ENCODE measurements around the gene BMPER. TPM values are rescaled to one million over a fixed set of nuclear protein-coding genes. Genes with fewer than 3 reads are reported as not detected.
"Not testable (repeated sequence)": the region's sequence is repeated elsewhere in the genome, so short reads cannot be mapped to it uniquely, and the experiment has no call there.

BMPER gene
- total RNA-seq, 1 experiment from 2014 or later = 0.05 TPM

DNA sequence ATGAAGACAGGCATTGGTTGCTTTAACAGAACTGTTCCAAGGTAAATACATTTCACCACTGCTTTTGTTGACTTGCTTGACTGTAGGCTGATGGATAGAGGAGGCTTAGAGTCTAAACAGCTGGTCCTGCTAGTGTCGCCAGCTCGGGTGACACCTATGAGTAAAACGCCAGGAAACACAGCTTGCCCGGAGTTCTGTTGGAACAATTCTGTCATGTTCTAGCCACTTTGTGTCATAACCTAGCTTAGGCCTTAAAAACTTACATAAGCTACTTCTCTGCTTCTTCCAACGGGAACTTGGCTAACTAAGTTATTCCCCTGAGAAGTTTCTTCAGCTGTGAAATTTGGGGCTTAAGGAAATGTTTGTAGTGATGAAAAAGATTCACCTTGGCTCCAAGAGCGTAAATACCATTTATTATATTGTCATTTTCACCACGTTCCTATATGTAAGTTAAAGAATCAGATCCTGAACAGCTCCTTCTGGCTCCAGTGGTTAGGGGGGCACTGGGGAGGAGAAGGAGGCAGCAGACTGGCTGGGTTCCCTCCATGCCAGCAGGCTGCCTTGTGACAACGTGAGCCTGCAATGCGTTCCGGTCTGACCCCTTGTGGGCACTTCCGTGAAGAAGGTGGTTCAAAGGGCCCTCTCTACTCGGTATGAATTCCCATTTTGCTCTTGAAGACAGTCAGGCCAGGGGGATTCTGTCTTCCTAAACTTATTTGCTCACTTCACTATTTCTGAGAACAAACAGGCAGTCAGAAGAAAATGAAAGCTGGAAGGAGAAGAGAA, 253.2 kb downstream of the BMPER start:
- DNase-seq (ENCODE audit: low read depth, low spot score) = peak; percentile 34
- in situ Hi-C loops (cut with HindIII; ENCODE audit: low pct_unique_long_range_greater_than_20kb, low sequenced_read_pairs) = no loop called here

DNA sequence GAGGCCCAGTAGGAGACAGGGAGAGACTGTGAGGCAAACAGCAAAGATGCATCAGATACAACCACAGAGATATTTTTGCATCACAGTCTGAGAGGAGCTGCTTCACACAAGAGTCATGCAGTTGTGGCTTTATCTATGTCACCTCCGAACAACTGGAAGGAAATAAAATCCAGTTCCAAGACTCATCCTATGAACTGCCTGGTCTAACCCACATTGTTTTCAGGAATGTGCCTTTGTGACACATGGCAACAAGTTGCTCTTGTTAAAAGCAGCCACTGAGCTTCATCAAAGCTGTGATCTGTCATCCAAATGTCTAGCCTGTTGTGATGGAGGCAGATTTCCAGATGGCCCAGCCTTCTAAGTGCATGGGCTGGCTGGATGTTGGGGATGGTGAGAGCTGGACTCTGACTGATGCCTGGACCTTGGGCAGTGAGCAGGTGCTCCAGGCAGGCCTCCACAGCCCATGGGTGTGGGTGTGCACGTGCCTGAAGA, 255.0 kb downstream of the BMPER start:
- in situ Hi-C loops (cut with HindIII; ENCODE audit: low pct_unique_long_range_greater_than_20kb, low sequenced_read_pairs) = no loop called here
- DNase-seq (ENCODE audit: low read depth, low spot score) = no peak

DNA sequence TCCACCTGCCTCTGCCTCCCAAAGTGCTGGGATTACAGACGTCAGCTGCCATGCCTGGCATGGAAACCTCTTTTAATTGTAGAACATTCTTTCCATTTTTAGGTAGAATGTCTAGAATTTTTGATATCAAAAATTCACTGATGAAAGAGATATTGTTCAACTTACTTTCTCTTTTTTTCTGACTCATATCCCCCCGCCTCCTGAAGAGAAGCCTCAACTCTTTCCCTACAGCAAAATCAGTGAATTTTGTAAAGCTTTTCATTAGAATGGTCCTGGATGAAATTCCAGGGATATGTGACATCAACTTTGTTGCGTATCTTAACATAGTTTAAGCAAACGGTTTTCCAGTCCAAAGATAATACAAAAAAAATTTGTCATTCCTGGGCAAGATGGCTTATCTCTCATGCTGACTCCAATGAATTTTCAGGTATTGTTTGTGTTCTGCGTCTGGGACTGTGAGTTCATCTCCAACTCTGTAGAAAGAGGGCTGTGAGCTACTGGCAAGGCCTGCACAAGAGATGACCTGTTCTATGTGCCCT, 256.8 kb downstream of the BMPER start:
- in situ Hi-C loops (cut with HindIII; ENCODE audit: low pct_unique_long_range_greater_than_20kb, low sequenced_read_pairs) = no loop called here
- no peak for DNase-seq (ENCODE audit: low read depth, low spot score)

DNA sequence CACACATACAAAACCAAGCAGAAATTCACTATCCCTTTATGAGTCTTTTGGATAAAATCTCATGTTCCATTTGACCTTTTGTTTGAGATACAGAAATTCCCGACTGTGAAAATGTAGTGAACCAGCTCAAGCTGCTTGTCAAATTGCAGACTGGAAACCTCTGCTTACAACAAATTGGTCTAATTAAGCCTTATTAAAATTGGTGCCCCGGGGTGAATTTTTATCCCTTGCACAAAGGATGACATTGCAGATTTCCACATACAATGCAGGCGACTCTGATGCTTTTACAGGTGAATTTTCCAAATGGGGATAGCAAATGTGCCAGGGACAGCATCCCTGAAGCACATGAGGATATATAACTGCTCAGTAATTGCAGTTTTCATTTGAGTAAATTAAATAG, 257.3 kb downstream of the BMPER start:
- in situ Hi-C loops (cut with HindIII; ENCODE audit: low pct_unique_long_range_greater_than_20kb, low sequenced_read_pairs) = no loop called here
- no peak for DNase-seq (ENCODE audit: low read depth, low spot score)

DNA sequence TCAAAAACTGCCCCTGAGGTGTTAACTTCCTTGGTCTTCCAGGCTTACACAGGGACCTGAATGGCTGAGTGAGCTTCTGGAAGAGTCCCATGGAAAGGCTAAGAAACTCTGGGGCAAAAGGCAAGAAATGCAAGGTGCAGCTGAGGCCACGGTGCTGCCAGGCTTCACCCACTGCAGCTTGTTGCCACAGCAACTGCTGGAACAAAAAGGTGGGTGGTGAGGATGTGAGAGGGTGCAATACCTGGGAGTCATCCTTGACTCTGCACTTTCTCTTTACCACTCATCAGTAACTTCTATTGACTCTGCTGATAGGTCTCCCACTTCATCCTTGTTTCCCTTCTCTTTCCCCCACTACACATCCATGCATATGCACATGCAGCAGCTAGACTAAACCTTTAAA, 258.6 kb downstream of the BMPER start:
- in situ Hi-C loops (cut with HindIII; ENCODE audit: low pct_unique_long_range_greater_than_20kb, low sequenced_read_pairs) = no loop called here

DNA sequence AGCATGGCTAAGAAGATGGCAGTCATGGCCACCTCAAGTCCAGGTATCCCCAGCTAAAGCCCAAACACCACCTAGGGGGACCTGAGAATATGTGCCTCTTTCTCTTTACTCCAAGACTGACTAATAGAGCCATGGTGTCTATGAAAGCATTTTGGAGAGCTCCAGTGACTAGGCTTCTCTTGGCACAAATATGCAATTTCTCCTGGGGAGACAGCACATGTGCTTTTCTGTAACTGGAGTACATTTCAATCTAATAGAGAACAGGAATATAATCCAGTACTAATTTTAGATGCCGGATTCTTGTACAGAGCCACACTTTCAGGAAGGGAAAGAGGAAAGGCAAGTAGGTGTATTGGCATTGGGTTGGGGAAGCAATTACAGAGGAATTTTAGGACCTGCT, 260.1 kb downstream of the BMPER start:
- in situ Hi-C loops (cut with HindIII; ENCODE audit: low pct_unique_long_range_greater_than_20kb, low sequenced_read_pairs) = no loop called here
- no peak for DNase-seq (ENCODE audit: low read depth, low spot score)

More for the DNA sequence above, 258.6 kb downstream of the BMPER start:
- no peak for DNase-seq (ENCODE audit: low read depth, low spot score)

DNA sequence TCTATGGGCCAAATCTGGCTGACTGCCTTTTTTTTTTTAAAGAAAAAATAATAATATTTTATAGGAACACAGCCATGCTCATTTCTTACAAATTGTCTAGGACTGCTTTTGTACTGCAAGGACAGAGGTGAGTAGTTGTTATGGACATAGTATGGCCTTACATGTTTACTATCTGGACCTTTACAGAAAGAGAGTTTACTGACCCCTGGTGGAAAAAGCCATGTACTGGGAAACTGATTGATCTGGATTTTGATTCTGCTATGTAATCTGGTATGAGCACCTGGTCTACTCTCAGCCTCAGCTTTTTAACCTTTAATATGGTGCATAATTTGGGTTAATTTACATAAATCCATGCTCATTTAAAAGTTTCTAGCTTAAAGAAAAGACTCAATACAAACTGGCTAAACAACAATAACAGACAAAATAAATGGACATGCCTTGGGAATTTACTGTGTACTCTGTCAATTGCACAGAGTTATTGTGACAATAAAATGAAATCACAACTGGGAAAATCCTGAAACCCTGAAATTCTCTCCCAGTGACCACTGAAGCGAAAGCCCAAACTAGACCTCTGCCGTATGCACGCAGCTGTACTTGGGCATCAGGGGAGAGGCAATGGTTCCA, 260.7 kb downstream of the BMPER start:
- in situ Hi-C loops (cut with HindIII; ENCODE audit: low pct_unique_long_range_greater_than_20kb, low sequenced_read_pairs) = no loop called here

DNA sequence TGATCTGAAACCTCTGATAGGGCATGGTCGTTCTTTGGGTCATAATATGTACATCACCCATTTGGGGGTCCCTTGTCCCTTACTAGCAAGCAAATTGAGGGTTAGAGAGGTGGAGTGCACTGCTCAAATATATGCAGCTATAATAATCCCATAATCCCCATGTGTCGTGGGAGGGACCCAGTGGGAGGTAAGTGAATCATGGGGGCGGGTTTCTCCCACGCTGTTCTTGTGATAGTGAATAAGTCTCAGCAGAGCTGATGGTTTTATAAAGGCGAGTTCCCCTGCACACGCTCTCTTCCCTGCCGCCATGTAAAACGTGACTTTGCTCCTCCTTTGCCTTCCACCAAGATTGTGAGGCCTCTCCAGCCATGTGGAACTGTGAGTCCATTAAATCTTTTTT, 262.7 kb downstream of the BMPER start:
- DNase-seq (ENCODE audit: low read depth, low spot score) = no peak
- in situ Hi-C loops (cut with HindIII; ENCODE audit: low pct_unique_long_range_greater_than_20kb, low sequenced_read_pairs) = no loop called here

More for the DNA sequence above, 260.7 kb downstream of the BMPER start:
- DNase-seq (ENCODE audit: low read depth, low spot score) = peak; percentile 77

DNA sequence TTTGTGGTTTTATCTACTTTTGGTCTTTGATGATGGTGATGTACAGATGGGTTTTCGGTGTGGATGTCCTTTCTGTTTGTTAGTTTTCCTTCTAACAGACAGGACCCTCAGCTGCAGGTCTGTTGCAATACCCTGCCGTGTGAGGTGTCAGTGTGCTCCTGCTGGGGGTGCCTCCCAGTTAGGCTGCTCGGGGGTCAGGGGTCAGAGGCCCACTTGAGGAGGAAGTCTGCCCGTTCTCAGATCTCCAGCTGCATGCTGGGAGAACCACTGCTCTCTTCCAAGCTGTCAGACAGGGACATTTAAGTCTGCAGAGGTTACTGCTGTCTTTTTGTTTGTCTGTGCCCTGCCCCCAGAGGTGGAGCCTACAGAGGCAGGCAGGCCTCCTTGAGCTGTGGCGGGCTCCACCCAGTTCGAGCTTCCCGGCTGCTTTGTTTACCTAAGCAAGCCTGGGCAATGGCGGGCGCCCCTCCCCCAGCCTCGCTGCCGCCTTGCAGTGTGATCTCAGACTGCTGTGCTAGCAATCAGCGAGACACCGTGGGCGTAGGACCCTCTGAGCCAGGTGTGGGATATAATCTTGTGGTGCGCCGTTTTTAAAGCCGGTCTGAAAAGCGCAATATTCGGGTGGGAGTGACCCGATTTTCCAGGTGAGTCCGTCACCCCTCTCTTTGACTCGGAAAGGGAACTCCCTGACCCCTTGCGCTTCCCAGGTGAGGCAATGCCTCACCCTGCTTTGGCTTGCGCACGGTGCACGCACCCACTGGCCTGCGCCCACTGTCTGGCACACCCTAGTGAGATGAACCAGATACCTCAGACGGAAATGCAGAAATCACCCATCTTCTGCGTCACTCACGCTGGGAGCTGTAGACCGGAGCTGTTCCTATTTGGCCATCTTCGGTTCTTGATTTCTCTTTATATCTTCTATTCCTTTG, 269.6 kb downstream of the BMPER start:
- in situ Hi-C loops (cut with HindIII; ENCODE audit: low pct_unique_long_range_greater_than_20kb, low sequenced_read_pairs); DNase-seq (ENCODE audit: low read depth, low spot score): not testable (repeated sequence)

DNA sequence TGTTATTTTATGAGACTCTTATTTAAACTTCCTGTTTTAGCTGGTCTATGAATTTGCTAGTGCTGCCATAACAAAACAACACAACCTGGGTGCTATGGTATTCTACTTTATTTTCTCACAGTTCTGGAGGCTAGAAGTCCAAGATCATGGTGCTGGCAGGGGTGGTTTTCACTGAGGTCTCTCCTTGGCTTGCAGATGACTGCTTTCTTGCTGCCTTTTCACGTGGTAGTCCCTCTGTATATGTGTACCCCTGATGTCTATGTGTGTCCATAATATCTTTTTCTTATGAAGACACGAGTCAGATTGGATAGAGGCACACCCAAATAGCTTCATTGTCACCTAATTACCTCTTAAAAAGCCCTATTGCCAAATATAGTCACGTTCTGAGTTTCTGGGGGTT, 270.5 kb downstream of the BMPER start:
- DNase-seq (ENCODE audit: low read depth, low spot score) = no peak
- in situ Hi-C loops (cut with HindIII; ENCODE audit: low pct_unique_long_range_greater_than_20kb, low sequenced_read_pairs) = no loop called here

DNA sequence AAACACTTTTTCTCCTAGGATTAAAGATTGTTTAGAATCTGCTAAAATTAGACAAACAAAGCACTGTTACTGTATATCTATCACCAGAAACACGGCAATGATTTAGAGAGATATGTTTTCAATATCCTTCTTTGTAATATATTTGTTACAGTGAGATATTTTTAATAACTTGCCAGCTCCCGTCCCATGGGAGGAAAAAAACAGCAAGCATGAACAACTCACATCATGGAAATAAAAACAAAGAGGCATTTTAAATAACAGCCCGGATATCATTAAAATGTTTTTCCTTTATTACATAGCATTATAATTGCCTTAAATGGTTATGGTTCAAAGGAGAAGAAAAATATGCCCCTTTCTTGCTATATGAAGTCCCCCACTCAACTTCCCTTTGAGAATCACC, 272.1 kb downstream of the BMPER start:
- in situ Hi-C loops (cut with HindIII; ENCODE audit: low pct_unique_long_range_greater_than_20kb, low sequenced_read_pairs) = no loop called here

DNA sequence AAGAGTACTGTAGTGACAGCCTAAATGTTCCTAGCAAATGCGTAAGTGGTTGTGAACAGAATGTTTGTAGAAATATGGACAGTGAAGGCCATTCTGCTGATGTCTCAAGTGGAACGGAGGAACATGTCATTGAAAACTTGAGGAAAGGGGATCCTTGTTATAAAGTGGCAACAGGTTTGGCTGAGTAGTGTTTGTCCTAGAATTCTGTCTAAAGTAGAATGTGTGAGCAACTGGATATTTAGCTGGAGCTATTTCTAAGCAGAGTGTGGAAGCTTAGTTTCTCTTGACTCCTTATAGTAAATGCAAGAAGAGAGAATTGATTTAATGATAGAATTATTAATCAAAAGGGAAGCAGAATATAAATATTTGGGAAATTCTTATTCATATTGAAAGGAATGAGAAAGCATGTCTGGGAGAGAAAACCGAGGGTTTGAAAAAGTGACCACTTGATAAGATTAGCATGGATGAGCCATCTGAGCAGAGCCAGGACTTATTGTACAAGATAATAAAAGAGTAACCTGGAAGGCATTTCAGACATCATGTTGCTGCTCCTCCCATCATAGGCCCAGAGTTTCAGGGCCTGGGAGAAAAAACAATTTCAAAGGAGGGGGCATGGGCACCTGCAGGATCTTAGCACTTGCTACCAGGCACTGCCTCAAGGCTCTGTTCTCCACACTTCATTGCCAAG, 276.1 kb downstream of the BMPER start:
- DNase-seq (ENCODE audit: low read depth, low spot score) = no peak
- in situ Hi-C loops (cut with HindIII; ENCODE audit: low pct_unique_long_range_greater_than_20kb, low sequenced_read_pairs) = no loop called here

More for the DNA sequence above, 272.1 kb downstream of the BMPER start:
- DNase-seq (ENCODE audit: low read depth, low spot score) = no peak

DNA sequence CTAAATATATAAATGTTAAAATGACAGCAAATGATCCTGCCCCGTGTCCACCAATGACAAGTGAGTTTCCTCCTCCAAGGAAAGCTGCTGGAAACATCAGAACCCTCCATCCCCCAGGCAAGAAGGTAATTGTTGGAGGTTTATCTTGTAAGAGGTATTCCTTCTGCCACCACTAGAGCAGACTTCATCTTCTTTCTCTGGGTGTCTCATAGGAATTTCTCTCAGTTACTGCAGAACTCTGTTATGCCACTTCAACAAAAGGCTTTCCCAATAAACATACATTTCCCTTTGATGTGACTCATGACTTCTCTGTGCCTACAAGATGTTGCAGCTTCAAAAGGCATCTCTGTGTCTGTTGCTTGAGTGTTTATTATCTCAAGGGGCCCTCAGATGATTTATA, 279.1 kb downstream of the BMPER start:
- DNase-seq (ENCODE audit: low read depth, low spot score) = no peak
- in situ Hi-C loops (cut with HindIII; ENCODE audit: low pct_unique_long_range_greater_than_20kb, low sequenced_read_pairs) = no loop called here

DNA sequence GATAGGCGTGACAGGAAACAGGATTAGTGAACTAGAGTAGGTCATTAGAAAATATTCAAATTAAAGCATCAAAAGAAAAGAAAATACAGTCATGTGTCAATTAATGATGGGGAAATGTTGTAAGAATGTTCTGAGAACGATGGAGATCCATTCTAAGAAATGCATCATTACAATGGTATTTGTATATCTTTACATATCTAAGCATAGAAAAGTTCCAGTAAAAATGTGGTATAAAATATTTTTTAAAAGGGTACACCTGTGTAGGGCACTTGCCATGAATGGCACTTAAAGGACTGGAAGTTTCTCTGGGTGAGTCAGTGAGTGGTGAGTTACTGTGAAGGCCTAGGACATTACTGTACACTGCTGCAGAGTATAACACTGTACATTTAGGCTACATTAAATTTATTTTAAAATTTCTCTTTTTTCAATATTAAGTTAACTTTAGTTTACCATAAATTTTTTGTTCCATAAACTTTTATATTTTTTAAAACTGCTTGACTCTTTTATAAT, 282.5 kb downstream of the BMPER start:
- in situ Hi-C loops (cut with HindIII; ENCODE audit: low pct_unique_long_range_greater_than_20kb, low sequenced_read_pairs) = no loop called here
- no peak for DNase-seq (ENCODE audit: low read depth, low spot score)

DNA sequence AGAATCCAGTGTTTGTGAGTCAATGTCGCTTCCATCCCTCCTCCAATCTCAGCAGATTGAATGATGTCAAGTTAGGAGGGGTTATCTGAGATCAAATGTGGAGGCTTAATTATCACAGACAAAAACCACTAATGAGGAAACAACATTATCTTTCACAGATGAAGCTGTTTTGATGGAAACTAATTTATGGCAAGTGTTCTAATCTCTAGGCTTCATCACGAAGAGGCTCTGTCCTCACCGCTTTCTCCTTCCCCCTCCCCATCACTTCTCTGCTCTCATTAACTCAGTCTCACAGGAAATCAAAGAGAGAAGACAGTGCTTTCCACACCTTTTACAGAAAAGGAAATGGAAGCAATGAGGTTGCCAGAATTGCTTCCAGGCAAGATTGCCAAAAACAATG, 283.7 kb downstream of the BMPER start:
- in situ Hi-C loops (cut with HindIII; ENCODE audit: low pct_unique_long_range_greater_than_20kb, low sequenced_read_pairs) = no loop called here
- no peak for DNase-seq (ENCODE audit: low read depth, low spot score)

DNA sequence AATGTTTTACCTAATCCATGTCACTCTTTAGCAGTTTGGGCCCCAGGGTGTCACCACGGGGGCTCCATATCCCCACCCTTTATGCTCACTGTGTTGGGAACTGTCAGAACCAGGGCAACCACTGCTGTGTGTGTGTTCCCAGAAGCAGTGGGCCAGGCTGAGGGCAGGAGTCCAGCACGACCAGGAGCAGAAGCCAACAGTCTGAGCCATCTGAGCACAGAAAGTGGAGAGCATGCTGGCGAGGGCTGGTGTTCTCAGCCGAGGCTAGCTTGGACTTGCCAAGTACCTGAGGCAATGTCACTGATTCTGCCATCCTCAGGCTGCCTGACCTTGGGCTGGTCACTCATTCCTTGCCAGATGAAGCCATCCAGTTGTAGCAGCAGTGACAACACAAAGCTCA, 285.0 kb downstream of the BMPER start:
- no peak for DNase-seq (ENCODE audit: low read depth, low spot score)
- in situ Hi-C loops (cut with HindIII; ENCODE audit: low pct_unique_long_range_greater_than_20kb, low sequenced_read_pairs) = no loop called here

DNA sequence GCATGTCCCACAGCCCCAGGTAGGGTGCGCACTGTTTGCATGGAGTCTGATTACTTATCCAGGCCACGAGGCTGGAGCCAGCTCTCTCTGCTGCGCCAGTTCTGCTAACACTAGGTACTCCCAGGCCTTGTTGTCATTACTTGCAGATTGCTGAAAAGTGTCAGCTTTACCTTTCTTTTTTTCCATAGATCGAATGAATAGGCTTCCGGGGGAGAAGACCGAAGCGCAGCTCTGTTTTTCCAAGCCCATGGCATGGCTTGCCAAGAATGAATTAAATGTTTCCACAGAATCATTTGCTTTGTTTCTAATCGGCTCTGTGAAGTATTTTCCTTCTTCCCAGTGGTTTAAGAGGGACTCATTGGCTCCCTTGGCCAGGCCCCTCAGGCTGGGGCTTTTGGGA, 285.8 kb downstream of the BMPER start:
- in situ Hi-C loops (cut with HindIII; ENCODE audit: low pct_unique_long_range_greater_than_20kb, low sequenced_read_pairs) = no loop called here
- no peak for DNase-seq (ENCODE audit: low read depth, low spot score)
